GM03348 (cell line): ENCODE results near the gene DUOXA2.

Experiments used
- DNase-seq: peaks from one replicate; pipeline ENCODE4 v3.0.0; 2012; ENCODE audit warnings: low spot score

DUOXA2 gene

GRCh38 chr15:45136378-45136764 lies 22.2 kb downstream of the DUOXA2 start:
- no peak for DNase-seq

- DNase-seq, result no peak
These were observed 23.6 kb downstream of the DUOXA2 start for GRCh38 chr15:45137703-45138102.

- no peak for DNase-seq
These were observed 25.0 kb downstream of the DUOXA2 start for GRCh38 chr15:45138814-45139765.

- no peak for DNase-seq
These were observed 25.6 kb downstream of the DUOXA2 start for GRCh38 chr15:45139770-45140169.

GRCh38 chr15:45140557-45141250 lies 26.6 kb downstream of the DUOXA2 start:
- DNase-seq, result no peak

GRCh38 chr15:45141386-45141785 lies 27.3 kb downstream of the DUOXA2 start:
- DNase-seq, result no peak

GRCh38 chr15:45143056-45143455 lies 28.9 kb downstream of the DUOXA2 start:
- no peak for DNase-seq

- no peak for DNase-seq
These were observed 29.8 kb downstream of the DUOXA2 start for GRCh38 chr15:45143946-45144345.

GRCh38 chr15:45144775-45145174 lies 30.6 kb downstream of the DUOXA2 start:
- DNase-seq, result no peak

- DNase-seq, result no peak
These were observed 32.3 kb downstream of the DUOXA2 start for GRCh38 chr15:45146405-45146804.

GRCh38 chr15:45147606-45148005 lies 33.5 kb downstream of the DUOXA2 start:
- no peak for DNase-seq

- no peak for DNase-seq
These were observed 34.2 kb downstream of the DUOXA2 start for GRCh38 chr15:45148076-45149059.

- DNase-seq, result no peak
These were observed 34.9 kb downstream of the DUOXA2 start for GRCh38 chr15:45149060-45149459.

GRCh38 chr15:45150481-45150880 lies 36.4 kb downstream of the DUOXA2 start:
- DNase-seq, result no peak

- DNase-seq, result no peak
These were observed 36.9 kb downstream of the DUOXA2 start for GRCh38 chr15:45150997-45151396.

GRCh38 chr15:45151998-45152828 lies 38.1 kb downstream of the DUOXA2 start:
- no peak for DNase-seq

- no peak for DNase-seq
These were observed 41.6 kb downstream of the DUOXA2 start for GRCh38 chr15:45155739-45156138.

GRCh38 chr15:45156744-45157455 lies 42.8 kb downstream of the DUOXA2 start:
- DNase-seq, result peak; percentile 83

- DNase-seq, result peak; percentile 84
These were observed 43.8 kb downstream of the DUOXA2 start for GRCh38 chr15:45157974-45158373.

- DNase-seq, result no peak
These were observed 47.5 kb downstream of the DUOXA2 start for GRCh38 chr15:45161666-45162065.
